EH (cell line): Measurements from ENCODE around the gene OSBPL5.
"Not testable (repeated sequence)": the region's sequence is repeated elsewhere in the genome, so short reads cannot be mapped to it uniquely, and the experiment has no call there.

Source experiments
- DNase-seq: peaks from one replicate; pipeline ENCODE4 v3.0.0-alpha.2; 2015; ENCODE audit warnings: low read depth

OSBPL5 gene

GRCh38 chr11:3120071-3120792 is 44.9 kb downstream of the OSBPL5 start:
- no peak for DNase-seq

- no peak for DNase-seq
Measured at GRCh38 chr11:3119141-3119821, 45.8 kb downstream of the OSBPL5 start.

GRCh38 chr11:3115321-3115720 is 49.8 kb downstream of the OSBPL5 start:
- DNase-seq, result peak; percentile 58

DNA sequence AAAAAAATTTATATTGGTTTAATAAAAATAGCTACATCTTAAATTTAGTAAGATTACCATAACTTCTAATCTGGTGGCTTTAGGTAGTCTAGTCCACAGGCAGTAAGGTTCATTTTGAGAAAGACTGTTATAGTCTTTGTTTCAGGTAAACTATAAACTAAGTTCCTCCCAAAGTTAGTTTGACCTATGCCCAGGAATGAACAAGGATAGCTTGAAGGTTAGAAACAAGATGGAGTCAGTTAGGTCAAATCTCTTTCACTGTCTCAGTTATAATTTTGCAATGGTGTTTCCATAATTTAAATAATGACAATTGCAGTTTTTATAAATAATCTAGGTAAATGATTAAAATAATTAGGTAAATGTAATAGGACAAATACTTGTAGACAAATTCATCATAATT is 51.4 kb downstream of the OSBPL5 start:
- DNase-seq, result not testable (repeated sequence)

DNA sequence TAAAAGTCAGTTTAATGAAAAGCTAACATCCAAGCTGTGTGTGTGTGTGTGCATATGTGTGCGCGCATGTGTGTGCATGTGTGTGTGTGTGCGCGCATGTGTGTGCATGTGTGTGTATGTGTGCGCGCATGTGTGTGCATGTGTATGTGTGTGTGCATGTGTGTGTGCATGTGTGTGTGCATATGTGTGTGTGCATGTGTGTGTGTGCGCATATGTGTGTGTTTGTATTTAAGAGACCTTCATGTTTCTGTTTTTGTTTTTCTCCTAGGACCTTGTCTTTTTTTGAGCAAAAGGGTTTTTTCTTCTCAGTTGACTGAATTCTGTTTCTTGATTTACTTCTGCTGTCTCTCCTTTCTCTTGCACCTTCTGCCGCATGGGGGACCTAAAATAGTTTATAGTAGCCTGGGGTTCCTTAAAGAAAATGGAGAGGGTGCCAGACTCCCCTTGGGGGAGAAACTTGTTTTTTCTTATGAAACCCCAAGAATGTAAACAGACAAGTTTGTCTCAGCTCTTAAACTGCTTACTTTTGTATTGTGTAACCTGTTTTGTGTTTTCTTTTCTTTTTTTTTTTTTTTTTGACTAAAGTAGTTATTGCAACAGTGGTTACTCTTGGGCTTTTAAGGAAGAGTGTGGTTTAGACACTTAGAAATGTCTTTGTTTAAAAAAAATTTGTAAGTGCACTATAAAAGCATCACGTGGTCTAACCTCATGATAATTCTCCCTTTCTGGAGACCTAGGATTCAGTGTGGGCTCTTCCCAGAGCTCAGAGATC is 53.0 kb downstream of the OSBPL5 start:
- peak; percentile 64 for DNase-seq

GRCh38 chr11:3111466-3111865 is 53.6 kb downstream of the OSBPL5 start:
- DNase-seq, result no peak

DNA sequence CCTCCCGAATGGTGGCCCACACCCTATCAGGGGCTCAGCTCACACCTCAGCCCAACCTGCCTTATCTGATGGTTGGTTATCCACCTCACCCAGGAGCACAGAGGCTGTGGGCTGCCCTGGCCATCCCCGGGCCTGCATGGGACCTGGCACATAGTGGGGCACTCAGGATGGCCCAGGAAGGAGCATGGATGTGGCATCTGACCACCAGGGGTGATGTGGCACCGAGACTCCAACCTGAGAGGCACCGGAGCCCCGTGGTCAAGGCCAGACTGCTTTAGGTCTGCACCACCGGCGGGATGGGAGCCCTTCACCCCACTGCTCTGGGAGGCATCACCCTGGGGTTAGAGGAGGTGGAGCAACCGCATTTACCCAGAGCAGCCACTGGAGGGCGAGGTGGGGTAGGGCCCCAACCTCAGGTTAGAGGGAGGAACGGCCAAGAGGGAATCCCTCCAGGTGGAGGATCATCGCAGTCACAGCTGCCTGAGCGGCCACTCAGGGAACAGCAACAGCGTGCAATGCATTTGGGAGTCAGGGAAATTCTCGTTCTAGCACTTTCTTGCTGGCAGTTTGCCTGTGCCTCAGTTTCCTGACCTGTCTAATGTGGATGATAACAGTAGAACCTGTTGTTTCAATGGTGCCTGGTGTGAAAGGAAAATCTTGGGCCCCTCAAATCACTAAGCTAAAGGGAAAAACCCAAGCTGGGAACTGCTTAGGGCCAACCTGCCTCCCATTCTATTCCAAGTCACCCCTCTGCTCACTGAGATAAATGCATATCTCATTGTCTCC is 55.0 kb downstream of the OSBPL5 start:
- DNase-seq, result peak; percentile 50

GRCh38 chr11:3109434-3109833 is 55.7 kb downstream of the OSBPL5 start:
- DNase-seq, result no peak

DNA sequence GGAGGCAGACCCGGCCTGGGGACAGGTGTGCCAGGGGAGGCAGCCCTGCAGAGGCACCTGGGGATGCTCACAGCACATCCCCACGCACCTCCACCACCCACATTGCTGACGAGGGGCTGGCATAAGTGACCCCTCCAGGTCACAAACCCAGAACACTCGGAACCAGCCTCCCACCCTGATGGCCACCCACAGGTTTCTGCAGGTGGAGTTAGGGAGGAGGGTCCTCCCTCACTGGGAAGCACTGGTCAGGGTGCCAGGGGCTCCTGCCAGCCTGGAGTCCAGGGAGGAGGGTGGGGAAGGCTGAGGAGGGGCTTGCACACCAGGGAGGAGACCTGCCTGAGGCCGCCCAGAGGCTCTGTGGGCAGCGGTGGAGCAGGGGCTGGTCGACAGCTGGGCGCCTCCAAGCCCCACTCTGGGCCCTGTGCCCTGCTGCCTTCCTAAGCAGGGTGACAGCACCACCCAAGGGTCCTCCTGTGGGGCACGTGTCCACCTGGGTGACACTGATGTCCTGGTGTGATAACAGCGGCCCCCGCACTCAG is 56.9 kb downstream of the OSBPL5 start:
- no peak for DNase-seq

DNA sequence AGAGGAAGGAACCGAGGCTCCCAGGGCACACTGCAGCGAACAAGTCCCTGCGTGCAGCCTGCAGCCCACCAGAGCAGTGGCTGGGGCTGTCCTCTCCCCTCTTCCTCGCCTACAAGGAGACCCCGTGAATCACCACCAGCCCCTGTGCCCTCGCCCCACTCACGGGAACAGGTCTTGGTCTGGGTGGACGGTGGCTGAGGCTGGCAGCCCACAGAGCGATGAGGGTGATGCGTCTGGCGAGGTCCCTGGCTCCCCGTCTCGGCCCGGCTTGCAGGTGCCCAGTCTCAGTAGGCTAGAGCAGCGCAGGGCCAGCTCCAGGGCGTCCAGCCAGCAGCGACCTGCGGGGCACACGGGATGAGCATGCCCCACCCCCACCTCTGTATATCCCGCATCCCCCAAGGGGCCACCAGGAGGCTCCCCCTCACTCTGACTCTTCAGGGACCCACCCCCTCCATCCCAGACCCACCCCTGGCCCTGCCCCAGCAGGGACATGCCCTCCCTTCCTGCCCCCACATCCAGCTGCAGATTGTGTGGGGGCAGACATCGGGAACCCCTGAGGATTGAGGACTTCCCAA is 57.4 kb downstream of the OSBPL5 start:
- DNase-seq, result no peak

GRCh38 chr11:3106736-3107524 is 58.2 kb downstream of the OSBPL5 start:
- DNase-seq, result no peak

DNA sequence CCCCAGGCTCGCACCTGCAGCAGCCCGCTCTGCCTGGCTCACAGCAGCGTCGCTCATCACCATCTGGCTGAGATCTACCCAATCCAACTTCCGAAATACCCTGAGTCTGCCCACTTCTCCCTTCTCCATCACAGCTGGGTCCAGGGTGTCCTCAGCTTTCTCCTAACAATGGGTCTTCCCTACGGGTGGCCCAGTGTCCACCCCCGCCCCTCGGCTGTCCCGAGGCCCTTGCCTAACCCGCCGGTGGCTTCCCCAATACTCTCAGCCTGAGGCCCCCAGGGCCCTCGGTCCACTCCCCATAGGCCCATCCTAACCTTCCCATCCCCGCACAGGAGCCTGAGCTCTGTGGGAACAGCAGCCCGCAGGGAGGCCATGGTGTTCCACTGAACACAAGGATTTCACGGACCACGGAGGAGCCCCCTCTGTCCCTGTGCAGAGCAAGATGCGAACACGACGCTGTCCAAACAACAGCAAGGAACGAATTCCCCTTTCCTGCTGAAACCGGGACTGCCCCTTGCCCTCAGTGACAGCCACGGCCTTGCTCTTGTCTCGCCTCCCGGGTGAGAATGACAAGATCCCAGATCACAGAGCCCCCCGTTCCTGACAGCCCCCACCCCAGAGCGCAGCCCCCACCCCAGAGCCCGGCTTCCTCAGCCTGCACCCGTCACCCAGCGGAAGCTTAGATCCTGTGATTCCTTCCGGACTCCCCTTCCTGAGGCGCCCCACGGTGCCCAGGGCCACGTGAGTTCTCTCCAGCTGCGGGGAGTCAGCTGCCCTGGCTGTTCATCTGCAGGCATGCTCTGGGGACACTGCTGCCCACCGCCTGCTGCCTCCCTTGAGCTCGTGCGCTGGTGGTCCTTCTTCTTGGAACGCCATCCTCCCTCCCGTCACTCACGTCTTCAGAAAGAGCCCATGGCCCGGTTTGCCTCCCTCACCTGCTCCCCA is 59.0 kb downstream of the OSBPL5 start:
- no peak for DNase-seq

DNA sequence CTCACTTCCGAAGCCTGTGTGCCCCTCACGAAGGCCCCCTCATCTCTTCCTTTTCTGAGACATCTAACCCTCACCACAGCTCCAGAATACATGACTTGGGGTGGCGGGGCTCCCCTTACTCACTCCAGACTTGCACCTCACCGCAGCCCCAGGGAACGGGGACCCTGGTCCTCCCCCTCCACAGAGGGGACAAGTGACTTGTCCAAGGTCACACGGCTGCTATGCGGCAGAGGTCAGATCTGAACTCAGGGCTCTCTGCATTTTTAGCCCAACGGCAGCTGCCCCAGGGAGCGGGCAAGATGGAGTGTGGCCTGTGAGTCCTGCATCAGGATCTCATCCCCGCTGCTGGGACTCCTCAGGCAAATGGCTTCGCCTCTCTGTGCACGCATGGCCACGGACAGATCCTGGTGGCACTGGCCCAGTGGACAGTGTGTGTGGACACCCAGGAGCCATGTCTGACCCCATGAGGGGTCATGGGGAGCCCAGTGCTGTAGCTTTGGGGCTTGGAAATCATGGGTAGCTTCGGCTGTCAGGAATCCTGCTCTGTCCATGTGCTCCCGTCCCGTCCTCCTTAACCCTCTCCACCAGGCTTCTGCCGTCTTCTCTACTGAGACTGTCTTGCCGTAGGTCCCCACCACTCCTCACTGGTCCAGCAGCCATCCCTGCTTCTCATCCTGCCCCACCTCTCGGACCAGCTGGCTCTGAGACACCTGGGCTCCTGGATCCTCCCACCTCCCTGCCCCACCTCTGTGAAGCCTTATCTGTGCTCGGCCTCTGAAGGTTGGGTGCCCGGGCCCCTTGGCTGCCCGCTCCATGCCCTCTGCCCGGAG is 59.9 kb downstream of the OSBPL5 start:
- no peak for DNase-seq

- no peak for DNase-seq
Measured at GRCh38 chr11:3104051-3104714, 60.9 kb downstream of the OSBPL5 start.

- DNase-seq, result no peak
Measured at GRCh38 chr11:3103076-3103475, 62.0 kb downstream of the OSBPL5 start.

- DNase-seq, result no peak
Measured at GRCh38 chr11:3102641-3102921, 62.5 kb downstream of the OSBPL5 start.

GRCh38 chr11:3101921-3102640 is 63.0 kb downstream of the OSBPL5 start:
- DNase-seq, result no peak

- no peak for DNase-seq
Measured at GRCh38 chr11:3099178-3099577, 65.9 kb downstream of the OSBPL5 start.
